ENCODE results near the gene PUDP.

DNA sequence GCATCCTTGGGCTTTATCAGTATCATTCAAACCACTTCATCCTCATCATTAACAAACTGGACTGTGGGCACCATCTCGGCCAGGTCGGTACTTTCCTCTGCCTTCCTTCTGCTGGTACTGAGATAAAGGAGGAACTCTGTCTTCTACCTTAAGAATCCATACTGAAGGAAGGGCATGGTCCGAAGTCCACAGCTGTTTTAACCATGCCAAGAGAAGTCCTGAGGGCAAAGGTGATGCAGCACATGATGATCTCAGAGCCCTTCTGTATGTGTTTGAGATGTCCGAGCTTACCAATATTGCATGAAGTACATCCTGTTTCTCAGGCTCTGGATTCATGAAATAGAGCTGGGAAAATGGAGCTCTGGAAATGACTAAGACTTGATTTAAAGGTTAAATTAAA lies 126.0 kb downstream of the PUDP start:
- TF ChIP-seq, protein P1, sequence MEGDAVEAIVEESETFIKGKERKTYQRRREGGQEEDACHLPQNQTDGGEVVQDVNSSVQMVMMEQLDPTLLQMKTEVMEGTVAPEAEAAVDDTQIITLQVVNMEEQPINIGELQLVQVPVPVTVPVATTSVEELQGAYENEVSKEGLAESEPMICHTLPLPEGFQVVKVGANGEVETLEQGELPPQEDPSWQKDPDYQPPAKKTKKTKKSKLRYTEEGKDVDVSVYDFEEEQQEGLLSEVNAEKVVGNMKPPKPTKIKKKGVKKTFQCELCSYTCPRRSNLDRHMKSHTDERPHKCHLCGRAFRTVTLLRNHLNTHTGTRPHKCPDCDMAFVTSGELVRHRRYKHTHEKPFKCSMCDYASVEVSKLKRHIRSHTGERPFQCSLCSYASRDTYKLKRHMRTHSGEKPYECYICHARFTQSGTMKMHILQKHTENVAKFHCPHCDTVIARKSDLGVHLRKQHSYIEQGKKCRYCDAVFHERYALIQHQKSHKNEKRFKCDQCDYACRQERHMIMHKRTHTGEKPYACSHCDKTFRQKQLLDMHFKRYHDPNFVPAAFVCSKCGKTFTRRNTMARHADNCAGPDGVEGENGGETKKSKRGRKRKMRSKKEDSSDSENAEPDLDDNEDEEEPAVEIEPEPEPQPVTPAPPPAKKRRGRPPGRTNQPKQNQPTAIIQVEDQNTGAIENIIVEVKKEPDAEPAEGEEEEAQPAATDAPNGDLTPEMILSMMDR (IDR thresholded peaks at IDR 0.05): no peak
- no peak for TF ChIP-seq POLR2A (IDR thresholded peaks at IDR 0.05)
